ENCODE results near the gene ZNF613. TPM values are rescaled to one million over a fixed set of nuclear protein-coding genes. Genes with fewer than 3 reads are reported as not detected.
A peak's percentile ranks its signal among the peaks of the same experiment; 100 is the strongest.
"Not testable (repeated sequence)": the region's sequence is repeated elsewhere in the genome, so short reads cannot be mapped to it uniquely, and the experiment has no call there.

Gene ZNF613
- total RNA-seq (2014; rRNA removed; shearing (Covaris generic)) = 7.3 and 8.1 TPM in 2 replicates
- 3.3 and 4.8 TPM in 2 replicates for polyA plus RNA-seq (2015; cell fraction: cytosol; rRNA removed)
- 2.7 and 7.3 TPM in 2 replicates for polyA plus RNA-seq (2015; cell fraction: nucleus; rRNA removed)

DNA sequence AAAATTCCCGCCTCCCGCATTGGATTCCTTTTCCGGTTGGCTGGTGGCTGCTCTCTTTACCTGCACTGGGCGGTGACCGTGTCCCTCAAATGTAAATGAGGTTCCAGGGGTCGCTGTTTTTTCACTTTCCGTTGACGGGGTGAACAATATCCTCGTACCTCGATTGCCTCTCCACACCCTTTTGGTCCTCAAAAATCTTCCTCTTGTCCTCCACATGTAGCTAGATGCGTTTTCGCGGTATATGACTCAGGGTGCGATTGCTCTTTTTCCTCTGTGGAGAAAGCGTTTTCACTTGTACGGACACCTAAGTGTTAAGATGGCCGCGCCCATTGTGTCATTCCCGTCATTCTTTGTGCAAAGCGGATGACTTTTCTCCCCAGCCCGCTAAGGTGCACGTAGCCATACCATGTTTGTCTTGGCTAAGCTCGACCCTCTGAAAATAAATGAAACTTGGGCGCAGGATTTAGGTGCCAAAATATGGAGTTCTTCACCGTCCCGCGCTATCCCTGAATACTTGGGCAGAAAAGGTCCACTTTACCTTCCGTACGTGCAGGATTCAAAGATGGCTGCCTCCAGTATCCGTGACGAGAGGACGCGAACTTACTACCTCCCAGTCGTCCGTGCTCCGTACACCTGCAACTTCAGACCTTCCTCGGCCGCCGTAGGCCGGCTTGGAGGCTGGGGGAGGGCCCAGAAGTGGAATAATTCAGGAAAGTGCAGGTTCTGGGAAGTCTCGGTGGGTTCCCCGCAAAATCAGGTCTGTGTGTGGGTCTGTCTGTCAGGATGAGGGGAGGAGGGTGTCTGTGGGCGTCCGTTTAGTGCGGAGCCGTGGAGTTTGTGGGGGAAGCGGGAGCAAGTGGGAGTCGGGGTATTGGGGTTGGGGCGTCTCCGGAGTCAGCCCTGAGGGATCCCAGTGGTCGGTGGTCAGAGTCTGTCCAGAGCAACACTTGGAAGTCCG, at the start of gene ZNF613:
Gene ZNF613, plus strand, starts transcription at position 689 of the 958 bp plus-strand sequence. CDS start 8,749 bp downstream, outside the sequence.
- peak; percentile 91 for DNase-seq (ENCODE audit: low read depth, low spot score)

DNA sequence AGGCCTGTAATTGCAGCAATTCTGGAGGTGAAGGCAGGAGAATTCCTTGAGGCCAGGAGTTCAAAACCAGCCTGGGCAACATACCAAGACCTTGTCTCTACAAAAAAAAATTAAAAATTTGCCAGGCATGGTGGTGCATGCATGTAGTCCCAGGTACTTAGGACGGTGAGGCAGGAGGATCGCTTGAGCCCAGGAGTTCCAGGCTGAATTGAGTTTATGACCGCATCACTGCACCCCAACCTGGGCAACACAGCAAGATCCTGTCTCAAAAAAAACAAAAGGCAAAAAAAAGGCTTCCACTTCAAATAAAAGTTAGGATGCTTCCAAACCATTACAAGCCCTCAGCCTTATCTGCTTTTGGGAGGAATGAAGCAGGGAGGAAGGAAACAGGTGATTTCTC, 44.8 kb upstream of the ZNF613 start:
- in situ Hi-C loops (cut with HindIII; ENCODE audit: low pct_unique_long_range_greater_than_20kb, low sequenced_read_pairs) = no loop called here

More for the DNA sequence above, at the start of gene ZNF613:
- in situ Hi-C loops (cut with HindIII; ENCODE audit: low pct_unique_long_range_greater_than_20kb, low sequenced_read_pairs) = no loop called here

DNA sequence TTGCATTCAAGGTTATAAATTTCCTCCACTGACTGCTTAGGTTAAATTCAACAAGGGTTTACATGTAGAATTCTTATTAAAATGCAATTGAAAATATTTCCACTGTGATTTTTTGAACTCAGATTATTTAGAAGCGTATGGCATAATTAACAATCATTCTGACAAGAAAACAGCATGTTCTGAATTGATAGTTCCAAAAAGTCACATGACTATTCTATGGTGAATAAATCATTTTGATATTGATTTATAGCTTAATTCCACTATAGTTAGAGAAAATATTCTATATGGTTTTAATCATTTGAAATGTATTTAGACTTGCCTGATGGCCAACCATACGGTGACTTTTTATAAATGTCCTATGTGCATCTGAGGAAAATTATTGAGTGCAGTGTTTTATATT, 42.6 kb upstream of the ZNF613 start:
- in situ Hi-C loops (cut with HindIII; ENCODE audit: low pct_unique_long_range_greater_than_20kb, low sequenced_read_pairs) = no loop called here

More for the DNA sequence above, 44.8 kb upstream of the ZNF613 start:
- no peak for DNase-seq (ENCODE audit: low read depth, low spot score)

GRCh38 chr19:51887522-51888498, 39.5 kb upstream of the ZNF613 start, which contains the start of gene ZNF577:
Gene ZNF577 (minus strand): TSS chr19:51887951. CDS start chr19:51880382, 7,569 bp downstream.
- in situ Hi-C loops (cut with HindIII; ENCODE audit: low pct_unique_long_range_greater_than_20kb, low sequenced_read_pairs) = no loop called here
- DNase-seq (ENCODE audit: low read depth, low spot score) = peak; percentile 89

More for the DNA sequence above, 42.6 kb upstream of the ZNF613 start:
- DNase-seq (ENCODE audit: low read depth, low spot score) = no peak

DNA sequence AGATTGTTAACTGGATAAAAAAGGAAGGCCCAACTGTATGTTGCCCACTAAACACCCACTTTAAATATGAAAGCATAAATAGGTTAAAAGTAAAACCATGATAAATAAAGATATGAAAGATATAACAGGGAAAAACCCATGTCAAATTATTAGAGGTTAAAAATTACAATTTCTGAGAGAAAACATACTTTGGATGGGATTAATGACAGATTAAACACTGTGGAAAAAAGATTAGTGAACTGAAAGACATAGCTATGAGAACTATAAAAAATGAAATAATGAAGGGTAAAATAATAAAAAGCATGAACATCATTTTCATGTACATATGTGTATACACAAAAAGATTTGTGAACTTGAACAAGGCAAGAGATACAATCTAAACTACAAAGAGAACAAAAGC, 37.3 kb upstream of the ZNF613 start:
- in situ Hi-C loops (cut with HindIII; ENCODE audit: low pct_unique_long_range_greater_than_20kb, low sequenced_read_pairs) = no loop called here
- DNase-seq (ENCODE audit: low read depth, low spot score) = no peak

GRCh38 chr19:51891193-51891747, 36.0 kb upstream of the ZNF613 start:
- DNase-seq (ENCODE audit: low read depth, low spot score) = no peak
- in situ Hi-C loops (cut with HindIII; ENCODE audit: low pct_unique_long_range_greater_than_20kb, low sequenced_read_pairs) = no loop called here

DNA sequence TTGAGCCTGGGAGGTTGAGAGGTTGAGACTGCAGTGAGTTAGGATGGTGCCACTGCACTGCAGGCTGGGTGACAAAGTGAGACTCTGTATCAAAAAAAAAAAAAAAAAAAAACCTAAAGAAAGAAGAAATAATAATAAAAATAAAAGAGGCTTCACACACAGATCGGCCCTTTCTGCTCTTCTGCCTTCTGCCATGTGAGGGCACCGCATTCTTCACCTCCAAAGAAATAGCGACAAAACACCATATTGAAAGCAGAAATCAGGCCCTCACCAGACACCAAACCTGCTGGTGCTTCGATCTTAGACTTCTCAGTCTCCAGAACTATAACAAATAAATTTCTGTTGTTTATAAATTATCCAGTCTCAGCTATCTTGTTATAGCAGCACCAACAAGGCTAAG, 25.4 kb upstream of the ZNF613 start:
- no peak for DNase-seq (ENCODE audit: low read depth, low spot score)
- in situ Hi-C loops (cut with HindIII; ENCODE audit: low pct_unique_long_range_greater_than_20kb, low sequenced_read_pairs) = no loop called here

DNA sequence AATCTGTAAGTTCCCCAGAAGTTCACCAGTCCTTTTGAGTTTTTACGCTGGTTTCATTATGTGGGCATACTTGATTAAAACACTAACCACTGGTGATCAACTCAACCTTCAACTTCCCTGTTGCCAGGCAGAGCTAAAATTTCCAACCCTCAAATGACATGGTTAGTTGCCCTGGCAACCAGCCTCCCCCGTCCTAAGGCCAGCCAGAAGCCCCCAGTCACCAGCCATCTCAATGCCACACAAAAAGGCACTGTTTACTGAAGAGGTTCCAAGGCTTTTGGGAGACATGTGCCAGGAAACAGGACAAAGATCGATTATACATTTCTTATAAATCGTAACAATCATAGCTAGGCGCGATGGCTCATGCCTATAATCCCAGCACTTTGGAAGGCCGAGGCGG, 24.1 kb upstream of the ZNF613 start:
- in situ Hi-C loops (cut with HindIII; ENCODE audit: low pct_unique_long_range_greater_than_20kb, low sequenced_read_pairs) = no loop called here
- no peak for DNase-seq (ENCODE audit: low read depth, low spot score)

GRCh38 chr19:51904331-51905165, 22.7 kb upstream of the ZNF613 start, which contains the start of gene ZNF649:
Gene ZNF649 (minus strand): TSS chr19:51905017. CDS start chr19:51900107, 4,910 bp downstream.
- in situ Hi-C loops (cut with HindIII; ENCODE audit: low pct_unique_long_range_greater_than_20kb, low sequenced_read_pairs) = no loop called here

GRCh38 chr19:51905206-51905605, 22.1 kb upstream of the ZNF613 start:
- no peak for DNase-seq (ENCODE audit: low read depth, low spot score)

More at GRCh38 chr19:51904331-51905165, 22.7 kb upstream of the ZNF613 start, which contains the start of gene ZNF649:
- DNase-seq (ENCODE audit: low read depth, low spot score) = peak; percentile 82

DNA sequence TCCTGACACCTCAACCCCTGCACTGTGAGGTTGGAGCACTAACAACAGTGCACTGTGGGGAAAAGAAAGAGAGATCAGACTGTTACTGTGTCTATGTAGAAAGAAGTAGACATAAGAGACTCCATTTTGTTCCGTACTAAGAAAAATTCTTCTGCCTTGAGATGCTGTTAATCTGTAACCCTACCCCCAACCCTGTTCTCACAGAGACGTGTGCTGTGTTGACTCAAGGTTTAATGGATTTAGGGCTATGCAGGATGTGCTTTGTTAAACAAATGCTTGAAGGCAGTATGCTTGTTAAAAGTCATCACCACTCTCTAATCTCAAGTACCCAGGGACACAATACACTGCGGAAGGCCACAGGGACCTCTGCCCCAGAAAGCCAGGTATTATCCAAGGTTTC, 21.6 kb upstream of the ZNF613 start:
- in situ Hi-C loops (cut with HindIII; ENCODE audit: low pct_unique_long_range_greater_than_20kb, low sequenced_read_pairs); DNase-seq (ENCODE audit: low read depth, low spot score): not testable (repeated sequence)

More at GRCh38 chr19:51905206-51905605, 22.1 kb upstream of the ZNF613 start:
- in situ Hi-C loops (cut with HindIII; ENCODE audit: low pct_unique_long_range_greater_than_20kb, low sequenced_read_pairs) = no loop called here

GRCh38 chr19:51906108-51906507, 21.2 kb upstream of the ZNF613 start:
- in situ Hi-C loops (cut with HindIII; ENCODE audit: low pct_unique_long_range_greater_than_20kb, low sequenced_read_pairs); DNase-seq (ENCODE audit: low read depth, low spot score): not testable (repeated sequence)

DNA sequence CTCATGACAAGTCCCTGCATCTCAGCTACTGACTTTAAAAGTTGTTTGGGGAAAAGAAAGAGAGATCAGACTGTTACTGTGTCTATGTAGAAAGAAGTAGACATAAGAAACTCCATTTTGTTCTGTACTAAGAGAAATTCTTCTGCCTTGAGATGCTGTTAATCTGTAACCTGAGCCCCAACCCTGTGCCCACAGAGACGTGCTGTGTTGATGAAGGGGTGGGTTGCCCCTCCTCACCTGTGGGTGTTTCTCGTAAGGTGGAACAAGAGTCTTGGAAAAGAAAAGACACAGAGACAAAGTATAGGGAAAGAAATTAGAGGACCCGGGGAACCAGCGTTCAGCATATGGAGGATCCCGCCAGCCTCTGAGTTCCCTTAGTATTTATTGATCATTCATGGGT, 19.3 kb upstream of the ZNF613 start:
- in situ Hi-C loops (cut with HindIII; ENCODE audit: low pct_unique_long_range_greater_than_20kb, low sequenced_read_pairs); DNase-seq (ENCODE audit: low read depth, low spot score): not testable (repeated sequence)

GRCh38 chr19:51915324-51915867, 11.9 kb upstream of the ZNF613 start:
- in situ Hi-C loops (cut with HindIII; ENCODE audit: low pct_unique_long_range_greater_than_20kb, low sequenced_read_pairs) = no loop called here
- no peak for DNase-seq (ENCODE audit: low read depth, low spot score)

DNA sequence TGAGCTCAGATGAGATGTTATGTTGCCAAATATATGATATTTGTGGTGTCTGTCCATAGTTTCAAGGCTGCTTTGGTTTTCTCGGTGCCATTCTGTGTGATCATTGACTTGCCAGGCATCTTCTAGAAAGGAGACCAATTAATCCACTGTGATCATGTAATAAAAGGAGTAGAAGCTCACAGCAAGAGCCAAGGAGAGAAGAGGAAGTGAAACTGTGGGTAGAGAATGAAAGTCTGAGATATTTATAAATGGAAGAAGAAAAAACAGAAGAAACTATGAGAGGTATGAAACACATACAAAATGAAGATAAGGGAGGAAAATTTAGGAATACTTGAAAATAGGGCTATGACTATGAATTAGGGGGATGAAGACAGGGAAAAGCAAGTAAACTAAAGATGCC, 11.1 kb upstream of the ZNF613 start:
- no peak for DNase-seq (ENCODE audit: low read depth, low spot score)
- in situ Hi-C loops (cut with HindIII; ENCODE audit: low pct_unique_long_range_greater_than_20kb, low sequenced_read_pairs) = no loop called here

GRCh38 chr19:51919606-51920005, 7.7 kb upstream of the ZNF613 start:
- DNase-seq (ENCODE audit: low read depth, low spot score) = no peak
- in situ Hi-C loops (cut with HindIII; ENCODE audit: low pct_unique_long_range_greater_than_20kb, low sequenced_read_pairs) = no loop called here
